Trophoblast cell (in vitro differentiated cells and primary cell): ENCODE data around the gene RESF1.
A peak's percentile ranks its signal among the peaks of the same experiment; 100 is the strongest.

Source experiments
- DNase-seq, 2 donors: peaks; one replicate each; pipeline ENCODE4 v3.0.0-alpha.2; 2016
- H2AFZ ChIP-seq: 2 replicates; pipeline ENCODE4 v1.6.1; 2013; ENCODE audit warnings: low read length, moderate library complexity, mild to moderate bottlenecking; ENCODE audit not compliant: insufficient read depth, poor library complexity
- H2AK5ac ChIP-seq: 2 replicates; pipeline ENCODE4 v1.6.1; 2013; ENCODE audit warnings: mild to moderate bottlenecking, low read length
- H2BK120ac ChIP-seq: 2 replicates; pipeline ENCODE4 v1.6.1; 2013; ENCODE audit warnings: low read length, mild to moderate bottlenecking, moderate library complexity; ENCODE audit not compliant: insufficient read depth, poor library complexity
- H2BK12ac ChIP-seq: 2 replicates; pipeline ENCODE4 v1.6.1; 2013; ENCODE audit warnings: mild to moderate bottlenecking, low read length, moderate library complexity
- H2BK5ac ChIP-seq: 2 replicates; pipeline ENCODE4 v1.6.1; 2013; ENCODE audit warnings: low read length, low read depth, moderate library complexity, mild to moderate bottlenecking; ENCODE audit not compliant: poor library complexity
- H3K14ac ChIP-seq: 2 replicates; pipeline ENCODE4 v1.6.1; 2013; ENCODE audit warnings: mild to moderate bottlenecking, low read length
- H3K18ac ChIP-seq: 2 replicates; pipeline ENCODE4 v1.6.1; 2013; ENCODE audit warnings: mild to moderate bottlenecking, low read length
- H3K23ac ChIP-seq: 2 replicates; pipeline ENCODE4 v1.6.1; 2013; ENCODE audit warnings: low read length
- H3K27ac ChIP-seq: 2 replicates; pipeline ENCODE4 v1.5.1; 2013; ENCODE audit warnings: low read depth, mild to moderate bottlenecking, inconsistent platforms, low read length, moderate library complexity
- H3K27me3 ChIP-seq: 2 replicates; pipeline ENCODE4 v1.6.1; 2013; ENCODE audit warnings: inconsistent platforms, mild to moderate bottlenecking, low read length, moderate library complexity; ENCODE audit not compliant: insufficient read depth
- H3K36me3 ChIP-seq, 2 experiments: 1 replicate in 1 of 2; 2 replicates in 1 of 2; pipeline ENCODE4 v1.6.1; 2013; ENCODE audit warnings: low read length in 2 of 2, mild to moderate bottlenecking in 2 of 2, moderate library complexity in 1 of 2; ENCODE audit not compliant: insufficient read depth in 2 of 2, control insufficient read depth in 1 of 2
- H3K4ac ChIP-seq: 2 replicates; pipeline ENCODE4 v1.6.1; 2013; ENCODE audit warnings: low read depth, mild to moderate bottlenecking, low read length, moderate library complexity
- H3K4me1 ChIP-seq, 2 experiments: 1 replicate in 1 of 2; 2 replicates in 1 of 2; pipeline ENCODE4 v1.6.1; 2013; ENCODE audit warnings: low read length in 2 of 2, mild to moderate bottlenecking in 2 of 2, moderate library complexity in 1 of 2; ENCODE audit not compliant: insufficient read depth in 2 of 2, control insufficient read depth in 1 of 2
- H3K4me2 ChIP-seq: 2 replicates; pipeline ENCODE4 v1.6.1; 2013; ENCODE audit warnings: inconsistent platforms, mild to moderate bottlenecking, low read length, moderate library complexity
- H3K4me3 ChIP-seq: 2 replicates; pipeline ENCODE4 v1.5.1; 2013; ENCODE audit warnings: mild to moderate bottlenecking, low read depth, low read length, inconsistent platforms
- H3K79me1 ChIP-seq: one replicate; pipeline ENCODE4 v1.6.1; 2013; ENCODE audit warnings: low read length
- H3K79me2 ChIP-seq: 2 replicates; pipeline ENCODE4 v1.6.1; 2013; ENCODE audit warnings: low read length, mild to moderate bottlenecking; ENCODE audit not compliant: control insufficient read depth, insufficient read depth, poor library complexity
- H3K9ac ChIP-seq: 2 replicates; pipeline ENCODE4 v1.6.1; 2013; ENCODE audit warnings: mild to moderate bottlenecking, low read length
- H3K9me3 ChIP-seq: 2 replicates; pipeline ENCODE4 v1.6.1; 2013; ENCODE audit warnings: low read depth, mild to moderate bottlenecking, control low read depth, inconsistent platforms, low read length; ENCODE audit not compliant: insufficient read depth
- H4K12ac ChIP-seq: 2 replicates; pipeline ENCODE4 v1.6.1; 2013; ENCODE audit warnings: low read depth, mild to moderate bottlenecking, low read length, moderate library complexity
- H4K8ac ChIP-seq: 2 replicates; pipeline ENCODE4 v1.6.1; 2013; ENCODE audit warnings: low read depth, mild to moderate bottlenecking, low read length, moderate library complexity
- H4K91ac ChIP-seq: one replicate; pipeline ENCODE4 v1.6.1; 2013; ENCODE audit warnings: low read depth, mild to moderate bottlenecking, low read length, moderate library complexity
- WGBS: extraction: QIAGEN DNeasy Blood & Tissue Kit; methylation state at CpG from one replicate; pipeline ENCODE4 v1.1.7; 2013; ENCODE audit warnings: missing lambda C conversion rate; ENCODE audit not compliant: insufficient read length, insufficient coverage; ENCODE audit errors: extremely low coverage; 5-methylcytosine and 5-hydroxymethylcytosine counted together

RESF1 gene

DNA sequence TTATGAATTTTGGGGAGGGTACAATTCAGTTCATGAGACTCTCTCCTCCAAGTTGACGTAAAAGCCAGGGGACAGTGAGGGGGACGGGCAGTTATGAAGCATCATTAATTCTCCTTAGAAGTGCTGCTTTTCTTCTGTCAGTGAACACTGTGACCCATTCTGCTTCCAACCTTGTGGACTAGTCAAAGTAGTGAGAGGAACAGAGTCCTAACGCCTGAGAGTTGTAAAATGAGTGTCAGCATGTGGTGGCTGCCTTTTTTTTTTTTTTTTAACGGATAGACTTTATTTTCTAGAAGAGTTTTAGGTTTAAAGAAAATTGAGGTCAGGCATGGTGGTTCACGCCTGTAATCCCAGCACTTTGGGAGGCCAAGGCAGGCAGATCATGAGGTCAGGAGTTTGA is 15.5 kb downstream of the RESF1 start:
- Histone ChIP-seq H2BK120ac (no peak overlapping the region), H3K79me2 (peaks cover 3% of the 10 kb centered on the region), H3K18ac (no peak overlapping the region), H2AFZ (no peak overlapping the region), H2BK5ac (no peak overlapping the region), H3K4me2 (no peak overlapping the region), H3K4me3 (no peak overlapping the region), H3K9ac (no peak overlapping the region), H4K91ac (no peak overlapping the region), H3K36me3 (peaks cover 25 to 34% of the 10 kb centered on the region in 2 experiments), H3K4me1 (no peaks in the 10 kb centered on the region), H3K27ac (no peak overlapping the region), H3K23ac (no peak overlapping the region), H3K14ac (no peak overlapping the region), H4K12ac (no peak overlapping the region), H3K9me3 (peaks cover 3% of the 10 kb centered on the region), H2AK5ac (no peak overlapping the region), H3K4ac (no peak overlapping the region), H2BK12ac (no peak overlapping the region), H4K8ac (no peak overlapping the region), H3K27me3 (no peaks in the 10 kb centered on the region), H3K79me1 (no peaks in the 10 kb centered on the region)
- no peak for DNase-seq
- WGBS = no CpG with 5 or more reads among the region's 5 CpGs

DNA sequence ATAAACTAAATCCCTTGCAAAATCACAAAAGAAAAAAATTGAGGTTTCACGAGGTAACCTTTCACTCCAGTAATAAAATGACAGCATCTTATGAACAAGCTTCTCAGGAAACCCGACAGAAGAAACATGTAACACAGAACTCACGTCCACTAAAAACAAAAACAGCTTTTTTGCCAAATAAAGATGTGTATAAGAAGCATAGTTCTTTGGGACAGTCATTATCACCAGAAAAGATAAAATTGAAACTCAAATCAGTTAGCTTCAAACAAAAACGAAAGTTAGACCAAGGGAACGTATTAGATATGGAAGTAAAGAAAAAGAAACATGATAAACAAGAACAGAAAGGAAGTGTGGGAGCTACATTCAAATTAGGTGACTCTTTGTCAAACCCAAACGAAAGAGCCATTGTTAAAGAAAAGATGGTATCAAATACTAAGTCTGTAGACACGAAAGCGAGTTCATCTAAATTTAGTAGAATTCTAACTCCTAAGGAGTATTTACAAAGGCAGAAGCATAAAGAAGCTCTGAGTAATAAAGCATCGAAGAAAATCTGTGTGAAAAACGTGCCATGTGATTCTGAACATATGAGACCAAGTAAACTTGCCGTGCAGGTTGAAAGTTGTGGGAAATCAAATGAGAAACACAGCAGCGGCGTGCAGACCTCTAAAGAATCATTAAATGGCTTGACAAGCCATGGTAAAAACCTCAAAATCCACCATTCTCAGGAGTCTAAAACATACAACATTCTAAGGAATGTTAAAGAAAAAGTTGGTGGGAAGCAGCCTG is 25.8 kb downstream of the RESF1 start:
- DNase-seq = no peak
- H3K14ac ChIP-seq = no peak overlapping the region
- H2BK5ac ChIP-seq = no peak overlapping the region
- no peak overlapping the region for H3K4me2 ChIP-seq
- no peak overlapping the region for H3K23ac ChIP-seq
- no peak overlapping the region for H3K18ac ChIP-seq
- no peak overlapping the region for H2AK5ac ChIP-seq
- peaks cover 11% of the 10 kb centered on the region for H3K79me1 ChIP-seq
- no peak overlapping the region for H2AFZ ChIP-seq
- H3K4ac ChIP-seq = no peak overlapping the region
- no peak overlapping the region for H2BK120ac ChIP-seq
- no peaks in the 10 kb centered on the region for H3K27me3 ChIP-seq
- H3K36me3 ChIP-seq = peaks cover 2 to 34% of the 10 kb centered on the region in 2 experiments
- H3K4me1 ChIP-seq = peaks cover 5 to 8% of the 10 kb centered on the region in 2 experiments
- H3K4me3 ChIP-seq = no peak overlapping the region
- H4K91ac ChIP-seq = no peak overlapping the region
- peaks cover 3% of the 10 kb centered on the region for H3K9me3 ChIP-seq
- WGBS = no CpG with 5 or more reads among the region's 13 CpGs
- no peak overlapping the region for H3K27ac ChIP-seq
- peaks cover 3% of the 10 kb centered on the region for H3K79me2 ChIP-seq
- no peak overlapping the region for H3K9ac ChIP-seq
- H4K8ac ChIP-seq = no peak overlapping the region
- no peak overlapping the region for H2BK12ac ChIP-seq
- no peak overlapping the region for H4K12ac ChIP-seq

DNA sequence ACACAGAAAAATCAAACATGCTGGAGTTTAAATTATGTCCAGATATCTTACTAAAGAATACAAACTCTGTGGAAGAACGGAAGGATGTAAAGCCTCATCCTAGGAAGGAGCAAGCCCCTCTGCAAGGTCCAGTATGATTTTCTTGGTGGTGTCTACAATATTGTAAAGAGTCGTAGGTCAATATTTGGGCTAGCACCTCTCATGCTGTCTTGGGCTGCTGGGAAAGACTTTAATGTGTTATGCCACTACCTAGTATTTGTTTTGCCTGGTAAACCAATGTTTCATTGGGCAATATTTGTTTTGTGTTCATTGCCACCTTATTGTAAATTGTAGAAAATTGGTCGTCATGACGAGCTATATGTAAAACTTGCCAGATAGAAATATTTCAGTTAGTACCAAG is 26.6 kb downstream of the RESF1 start:
- Histone ChIP-seq H2BK5ac (no peak overlapping the region), H3K4me3 (no peak overlapping the region), H4K12ac (no peak overlapping the region), H3K36me3 (peaks cover 2 to 32% of the 10 kb centered on the region in 2 experiments), H4K91ac (peak overlapping the region; percentile 23), H3K4me1 (peaks cover 10 to 14% of the 10 kb centered on the region in 2 experiments), H3K23ac (no peak overlapping the region), H2BK120ac (no peak overlapping the region), H3K79me1 (peaks cover 17% of the 10 kb centered on the region), H3K4me2 (no peak overlapping the region), H2AFZ (no peak overlapping the region), H3K18ac (no peak overlapping the region), H3K4ac (no peak overlapping the region), H2BK12ac (no peak overlapping the region), H3K9ac (no peak overlapping the region), H3K27me3 (no peaks in the 10 kb centered on the region), H3K14ac (no peak overlapping the region), H3K27ac (no peak overlapping the region), H2AK5ac (no peak overlapping the region), H3K79me2 (peaks cover 7% of the 10 kb centered on the region), H3K9me3 (peaks cover 3% of the 10 kb centered on the region), H4K8ac (no peak overlapping the region)
- no CpG with 5 or more reads among the region's 4 CpGs for WGBS
- DNase-seq = no peak

DNA sequence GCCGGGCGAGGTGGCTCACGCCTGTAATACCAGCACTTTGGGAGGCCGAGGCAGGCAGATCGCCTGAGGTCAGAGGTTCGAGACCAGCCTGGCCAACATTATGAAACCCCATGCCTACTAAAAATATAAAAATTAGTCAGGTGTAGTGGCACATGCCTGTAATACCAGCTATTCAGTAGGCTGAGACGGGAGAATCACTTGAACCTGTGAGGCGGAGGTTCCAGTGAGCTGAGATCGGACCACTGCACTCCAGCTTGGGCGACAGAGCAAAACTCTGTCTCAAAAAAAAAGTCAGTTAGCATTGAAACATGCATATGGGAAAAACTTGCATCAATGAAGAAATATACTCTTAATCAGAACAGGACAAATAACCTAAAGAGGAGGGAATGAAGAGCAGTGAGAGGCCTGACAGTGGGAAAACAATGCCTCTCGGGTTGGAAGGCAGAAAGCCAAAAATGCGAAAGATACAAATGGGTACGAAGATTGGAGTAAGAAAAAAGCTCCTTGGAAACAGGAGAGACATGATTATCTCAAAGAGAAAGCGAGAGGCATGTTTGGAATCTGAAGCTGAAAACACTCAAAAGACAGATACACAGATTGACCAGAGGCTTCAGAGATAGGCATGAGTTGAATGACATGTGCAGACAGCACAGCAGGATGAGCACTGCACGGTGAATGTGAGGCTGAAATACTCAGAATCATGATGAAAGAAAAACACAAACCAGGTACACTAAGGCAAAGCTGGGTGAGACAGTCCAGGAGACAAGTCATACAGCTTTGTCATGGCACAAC is 30.6 kb downstream of the RESF1 start:
- peak overlapping the region; percentile 74 for H2AK5ac ChIP-seq
- H3K4me2 ChIP-seq = no peak overlapping the region
- H3K4me3 ChIP-seq = no peak overlapping the region
- no peak overlapping the region for H3K9ac ChIP-seq
- peak overlapping the region; percentile 77 for H4K12ac ChIP-seq
- peaks cover 12 to 15% of the 10 kb centered on the region in 2 experiments for H3K4me1 ChIP-seq
- H3K79me1 ChIP-seq = peaks cover 22% of the 10 kb centered on the region
- peak overlapping the region; percentile 96 for H3K27ac ChIP-seq
- peak overlapping the region; percentile 84 for H3K14ac ChIP-seq
- H2BK120ac ChIP-seq = peak overlapping the region; percentile 94
- DNase-seq = peak; percentile 91 to 96
- H2BK5ac ChIP-seq = peak overlapping the region; percentile 97
- no peaks in the 10 kb centered on the region for H3K27me3 ChIP-seq
- H3K36me3 ChIP-seq = peaks cover 7 to 10% of the 10 kb centered on the region in 2 experiments
- no peak overlapping the region for H2AFZ ChIP-seq
- H3K18ac ChIP-seq = peak overlapping the region; percentile 61
- peak overlapping the region; percentile 85 for H4K8ac ChIP-seq
- no peak overlapping the region for H3K23ac ChIP-seq
- H3K9me3 ChIP-seq = peaks cover 1% of the 10 kb centered on the region
- H4K91ac ChIP-seq = peak overlapping the region; percentile 86
- peaks cover 8% of the 10 kb centered on the region for H3K79me2 ChIP-seq
- H3K4ac ChIP-seq = peak overlapping the region; percentile 62
- no CpG with 5 or more reads among the region's 15 CpGs for WGBS
- H2BK12ac ChIP-seq = peak overlapping the region; percentile 90
